ENCODE results near the gene RAD51C. TPM values are rescaled to one million over a fixed set of nuclear protein-coding genes. Genes with fewer than 3 reads are reported as not detected.

The RAD51C gene
- total and polyA plus RNA-seq, 10 of the 15 experiments (the other 5 are each of a cell fraction or from before 2014, with no cell fraction given): 59.6 to 267 (median 106) TPM

DNA sequence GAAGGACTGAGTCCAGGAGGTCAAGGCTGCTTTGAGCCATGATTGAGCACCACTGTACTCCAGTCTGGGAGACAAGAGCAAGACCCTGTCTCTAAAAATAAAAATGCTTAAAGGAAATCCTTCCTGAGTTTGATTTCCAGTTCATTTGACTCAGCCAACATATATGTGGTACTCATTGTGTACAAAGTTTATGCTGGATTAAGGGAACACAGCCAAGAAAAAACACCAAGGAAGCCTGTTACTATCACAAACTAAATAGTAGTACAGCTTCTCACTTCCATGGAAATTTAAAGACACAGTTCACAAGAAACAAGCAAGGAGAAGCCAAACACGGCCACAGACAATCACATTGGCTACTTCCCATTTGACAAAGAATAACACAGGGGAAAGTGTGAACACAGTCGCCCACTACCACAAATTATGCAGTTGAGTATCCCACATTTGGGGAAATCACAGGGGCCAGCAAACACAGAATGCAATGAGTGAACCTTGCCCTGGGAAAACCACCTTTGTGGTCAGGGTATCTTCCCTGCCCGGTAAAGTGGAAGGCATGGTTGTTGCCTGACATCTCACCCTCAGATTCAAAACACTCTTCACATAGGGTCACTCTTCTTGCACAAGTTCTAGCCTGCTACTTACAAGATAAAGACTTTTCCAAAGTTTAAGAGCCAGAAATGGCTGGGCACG is 15.1 kb upstream of the RAD51C start (continued):
- TF ChIP-seq SMARCA5 (IDR thresholded peaks at IDR 0.05) (0 out of 2 replicates have a peak, but pooled peaks have one; percentile 18), SPI1 (IDR thresholded peaks at IDR 0.05; ENCODE audit: borderline replicate concordance, insufficient read depth, low read depth, low read length) (no peak), MYC (IDR thresholded peaks at IDR 0.05; ENCODE audit: insufficient read depth, insufficient read length, insufficient replicate concordance, low read length, severe bottlenecking) (no peak), IKZF1 (conservative IDR thresholded peaks at IDR 0.05) (peak; percentile 63), ZNF384 (IDR thresholded peaks at IDR 0.05; ENCODE audit: borderline replicate concordance, low read depth, low read length) (no peak), HDGF (IDR thresholded peaks at IDR 0.05) (no peak), YBX1 (IDR thresholded peaks at IDR 0.05) (no peak), POLR2AphosphoS2 (IDR thresholded peaks at IDR 0.05; ENCODE audit: low read depth, low read length) (no peak), POU2F2 (IDR thresholded peaks at IDR 0.05; ENCODE audit: borderline replicate concordance, low read depth, low read length) (no peak; the same call in 2 of the 3 replicates), RUNX3 (IDR thresholded peaks at IDR 0.05; ENCODE audit: low read length) (peak; percentile 65), TAF1 (IDR thresholded peaks at IDR 0.05; ENCODE audit: borderline replicate concordance, low read depth, low read length) (no peak), IRF4 (IDR thresholded peaks at IDR 0.05; ENCODE audit: low read depth, low read length) (no peak), ZBTB11 (CRISPR knock-in tag; IDR thresholded peaks at IDR 0.05) (no peak), BCL11A (IDR thresholded peaks at IDR 0.05; ENCODE audit: low read depth, low read length) (no peak), IKZF2 (IDR thresholded peaks at IDR 0.05) (peak; percentile 58 to 60; a peak in 2 of 4 replicates), EGR1 (IDR thresholded peaks at IDR 0.05; ENCODE audit: borderline replicate concordance in 1 of 2, low read depth in 2 of 2, low read length in 2 of 2) (no peak)
- TF ChIP-seq, protein P1, sequence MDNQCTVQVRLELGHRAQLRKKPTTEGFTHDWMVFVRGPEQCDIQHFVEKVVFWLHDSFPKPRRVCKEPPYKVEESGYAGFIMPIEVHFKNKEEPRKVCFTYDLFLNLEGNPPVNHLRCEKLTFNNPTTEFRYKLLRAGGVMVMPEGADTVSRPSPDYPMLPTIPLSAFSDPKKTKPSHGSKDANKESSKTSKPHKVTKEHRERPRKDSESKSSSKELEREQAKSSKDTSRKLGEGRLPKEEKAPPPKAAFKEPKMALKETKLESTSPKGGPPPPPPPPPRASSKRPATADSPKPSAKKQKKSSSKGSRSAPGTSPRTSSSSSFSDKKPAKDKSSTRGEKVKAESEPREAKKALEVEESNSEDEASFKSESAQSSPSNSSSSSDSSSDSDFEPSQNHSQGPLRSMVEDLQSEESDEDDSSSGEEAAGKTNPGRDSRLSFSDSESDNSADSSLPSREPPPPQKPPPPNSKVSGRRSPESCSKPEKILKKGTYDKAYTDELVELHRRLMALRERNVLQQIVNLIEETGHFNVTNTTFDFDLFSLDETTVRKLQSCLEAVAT (IDR thresholded peaks at IDR 0.05): 0 out of 2 replicates have a peak, but pooled peaks have one; percentile 22
- TF ChIP-seq, protein P2, sequence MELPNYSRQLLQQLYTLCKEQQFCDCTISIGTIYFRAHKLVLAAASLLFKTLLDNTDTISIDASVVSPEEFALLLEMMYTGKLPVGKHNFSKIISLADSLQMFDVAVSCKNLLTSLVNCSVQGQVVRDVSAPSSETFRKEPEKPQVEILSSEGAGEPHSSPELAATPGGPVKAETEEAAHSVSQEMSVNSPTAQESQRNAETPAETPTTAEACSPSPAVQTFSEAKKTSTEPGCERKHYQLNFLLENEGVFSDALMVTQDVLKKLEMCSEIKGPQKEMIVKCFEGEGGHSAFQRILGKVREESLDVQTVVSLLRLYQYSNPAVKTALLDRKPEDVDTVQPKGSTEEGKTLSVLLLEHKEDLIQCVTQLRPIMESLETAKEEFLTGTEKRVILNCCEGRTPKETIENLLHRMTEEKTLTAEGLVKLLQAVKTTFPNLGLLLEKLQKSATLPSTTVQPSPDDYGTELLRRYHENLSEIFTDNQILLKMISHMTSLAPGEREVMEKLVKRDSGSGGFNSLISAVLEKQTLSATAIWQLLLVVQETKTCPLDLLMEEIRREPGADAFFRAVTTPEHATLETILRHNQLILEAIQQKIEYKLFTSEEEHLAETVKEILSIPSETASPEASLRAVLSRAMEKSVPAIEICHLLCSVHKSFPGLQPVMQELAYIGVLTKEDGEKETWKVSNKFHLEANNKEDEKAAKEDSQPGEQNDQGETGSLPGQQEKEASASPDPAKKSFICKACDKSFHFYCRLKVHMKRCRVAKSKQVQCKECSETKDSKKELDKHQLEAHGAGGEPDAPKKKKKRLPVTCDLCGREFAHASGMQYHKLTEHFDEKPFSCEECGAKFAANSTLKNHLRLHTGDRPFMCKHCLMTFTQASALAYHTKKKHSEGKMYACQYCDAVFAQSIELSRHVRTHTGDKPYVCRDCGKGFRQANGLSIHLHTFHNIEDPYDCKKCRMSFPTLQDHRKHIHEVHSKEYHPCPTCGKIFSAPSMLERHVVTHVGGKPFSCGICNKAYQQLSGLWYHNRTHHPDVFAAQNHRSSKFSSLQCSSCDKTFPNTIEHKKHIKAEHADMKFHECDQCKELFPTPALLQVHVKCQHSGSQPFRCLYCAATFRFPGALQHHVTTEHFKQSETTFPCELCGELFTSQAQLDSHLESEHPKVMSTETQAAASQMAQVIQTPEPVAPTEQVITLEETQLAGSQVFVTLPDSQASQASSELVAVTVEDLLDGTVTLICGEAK (IDR thresholded peaks at IDR 0.05; ENCODE audit: borderline replicate concordance): no peak
- TF ChIP-seq, protein P3, sequence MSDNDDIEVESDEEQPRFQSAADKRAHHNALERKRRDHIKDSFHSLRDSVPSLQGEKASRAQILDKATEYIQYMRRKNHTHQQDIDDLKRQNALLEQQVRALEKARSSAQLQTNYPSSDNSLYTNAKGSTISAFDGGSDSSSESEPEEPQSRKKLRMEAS (IDR thresholded peaks at IDR 0.05; ENCODE audit: low read depth, low read length): no peak

Data from GM12878 (cell line).